Fibroblast of mammary gland (primary cell): ENCODE data around the gene ASB10.

Source experiments
- DNase-seq: peaks from one replicate; pipeline ENCODE4 v3.0.0-alpha.2; 2010; ENCODE audit warnings: low read depth
- H3K4me3 ChIP-seq: 2 replicates; pipeline ENCODE4 v1.5.1; 2011; ENCODE audit warnings: low read depth, mild to moderate bottlenecking, low read length, moderate library complexity; ENCODE audit not compliant: control insufficient read depth
- TF ChIP-seq, protein P1 (sequence below): conservative IDR thresholded peaks from 2 replicates; pipeline ENCODE4 v1.5.1; 2011; ENCODE audit warnings: low read depth, low read length, inconsistent platforms; ENCODE audit not compliant: control insufficient read depth, insufficient read depth

ASB10 gene

DNA sequence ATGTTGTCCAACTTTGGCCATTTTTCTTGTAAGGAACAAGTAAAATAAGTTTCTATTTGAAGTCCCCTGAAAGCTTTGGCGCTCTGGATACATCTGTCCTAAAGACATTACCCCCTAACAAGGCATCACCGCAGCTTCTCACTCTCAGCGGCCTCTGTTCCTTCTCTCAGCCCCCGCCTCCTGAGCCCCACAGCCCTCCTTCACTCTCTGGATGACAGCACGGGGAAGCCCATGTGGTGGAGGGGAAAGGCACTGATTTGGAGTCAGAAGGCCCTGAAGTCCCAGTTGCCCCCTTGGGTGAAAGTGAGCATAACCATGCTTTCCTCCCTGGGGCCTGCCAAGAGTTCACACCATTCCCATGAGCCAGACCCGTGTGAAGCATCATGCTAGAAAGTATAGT lies 18.7 kb upstream of the ASB10 start:
- TF ChIP-seq, protein P1, sequence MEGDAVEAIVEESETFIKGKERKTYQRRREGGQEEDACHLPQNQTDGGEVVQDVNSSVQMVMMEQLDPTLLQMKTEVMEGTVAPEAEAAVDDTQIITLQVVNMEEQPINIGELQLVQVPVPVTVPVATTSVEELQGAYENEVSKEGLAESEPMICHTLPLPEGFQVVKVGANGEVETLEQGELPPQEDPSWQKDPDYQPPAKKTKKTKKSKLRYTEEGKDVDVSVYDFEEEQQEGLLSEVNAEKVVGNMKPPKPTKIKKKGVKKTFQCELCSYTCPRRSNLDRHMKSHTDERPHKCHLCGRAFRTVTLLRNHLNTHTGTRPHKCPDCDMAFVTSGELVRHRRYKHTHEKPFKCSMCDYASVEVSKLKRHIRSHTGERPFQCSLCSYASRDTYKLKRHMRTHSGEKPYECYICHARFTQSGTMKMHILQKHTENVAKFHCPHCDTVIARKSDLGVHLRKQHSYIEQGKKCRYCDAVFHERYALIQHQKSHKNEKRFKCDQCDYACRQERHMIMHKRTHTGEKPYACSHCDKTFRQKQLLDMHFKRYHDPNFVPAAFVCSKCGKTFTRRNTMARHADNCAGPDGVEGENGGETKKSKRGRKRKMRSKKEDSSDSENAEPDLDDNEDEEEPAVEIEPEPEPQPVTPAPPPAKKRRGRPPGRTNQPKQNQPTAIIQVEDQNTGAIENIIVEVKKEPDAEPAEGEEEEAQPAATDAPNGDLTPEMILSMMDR, result no peak
- H3K4me3 ChIP-seq, result no peak overlapping the region
- DNase-seq, result no peak

DNA sequence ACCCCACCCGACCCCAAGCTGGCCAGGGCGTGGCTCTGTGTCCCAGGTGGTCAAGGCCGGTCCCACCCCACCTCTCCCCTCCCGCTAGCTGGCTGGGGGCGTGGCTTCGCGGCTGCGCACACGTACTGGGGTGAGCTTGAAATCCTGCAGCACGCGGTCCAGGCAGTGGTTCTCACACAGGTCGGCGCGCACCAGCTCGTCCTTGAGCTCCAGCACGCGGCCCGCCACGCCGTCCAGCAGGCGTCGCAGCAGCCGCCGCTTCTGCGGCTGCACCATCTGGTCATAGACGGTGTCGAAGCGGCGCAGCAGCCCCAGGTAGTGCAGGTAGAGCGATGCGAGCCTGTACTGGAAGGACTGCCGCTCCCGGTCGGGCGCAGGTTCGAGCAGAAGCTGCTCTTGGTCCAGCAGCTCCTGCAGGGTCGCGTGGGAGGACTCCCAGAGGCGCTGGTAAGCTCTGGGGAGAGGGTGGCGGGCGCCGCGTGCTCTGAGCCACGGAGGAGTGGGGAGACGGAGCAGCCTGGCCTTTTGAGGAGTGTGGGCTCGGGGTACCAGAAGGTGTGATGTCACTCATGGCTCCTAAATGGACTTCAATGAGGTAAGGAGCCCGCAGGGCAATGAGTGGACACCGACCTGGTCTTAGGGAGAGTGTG lies 17.5 kb upstream of the ASB10 start:
- TF ChIP-seq, protein P1, result no peak
- DNase-seq, result no peak

DNA sequence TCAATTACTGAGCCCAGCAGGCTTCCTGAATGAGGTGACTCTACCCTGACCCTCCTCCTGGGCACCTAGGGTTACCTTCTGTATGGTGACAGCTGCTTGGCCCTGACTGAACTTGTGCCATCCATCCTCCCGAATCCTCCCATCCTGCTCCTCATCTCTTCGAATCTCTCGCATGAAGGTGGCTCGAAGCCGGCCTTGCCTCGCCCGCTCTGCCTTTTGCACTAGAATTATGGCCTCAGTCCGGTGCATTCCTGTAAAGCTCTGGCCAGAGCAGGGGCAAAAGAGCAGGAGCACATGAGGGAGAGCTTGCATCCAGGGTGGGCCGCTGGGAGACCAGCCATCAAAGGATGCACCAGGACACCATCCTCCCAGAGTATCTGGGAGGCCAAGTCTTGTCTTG lies 15.8 kb upstream of the ASB10 start:
- no peak overlapping the region for H3K4me3 ChIP-seq
- TF ChIP-seq, protein P1, result no peak
- no peak for DNase-seq

More for the DNA sequence above, 17.5 kb upstream of the ASB10 start:
- H3K4me3 ChIP-seq, result no peak overlapping the region

DNA sequence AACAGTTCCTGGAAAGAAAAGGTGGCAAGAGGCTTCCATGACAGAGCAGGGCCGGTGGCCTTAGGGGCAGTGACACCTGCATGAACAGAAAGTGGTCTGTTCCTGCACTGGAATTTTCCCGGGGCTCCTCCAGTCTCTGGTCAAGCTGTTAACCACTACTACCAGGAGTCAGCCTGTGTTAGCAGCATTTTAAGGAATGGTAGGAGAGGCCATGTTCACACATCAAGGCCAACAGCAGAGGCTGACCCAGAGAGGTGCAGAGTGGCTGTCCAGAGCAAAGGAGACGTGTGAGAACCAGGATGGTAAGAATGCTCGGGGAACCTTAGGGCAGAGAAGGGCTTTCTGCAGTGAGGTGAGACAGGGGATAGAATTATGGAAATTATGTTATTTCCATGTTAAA lies 14.7 kb upstream of the ASB10 start:
- TF ChIP-seq, protein P1, result no peak
- H3K4me3 ChIP-seq, result no peak overlapping the region
- no peak for DNase-seq

DNA sequence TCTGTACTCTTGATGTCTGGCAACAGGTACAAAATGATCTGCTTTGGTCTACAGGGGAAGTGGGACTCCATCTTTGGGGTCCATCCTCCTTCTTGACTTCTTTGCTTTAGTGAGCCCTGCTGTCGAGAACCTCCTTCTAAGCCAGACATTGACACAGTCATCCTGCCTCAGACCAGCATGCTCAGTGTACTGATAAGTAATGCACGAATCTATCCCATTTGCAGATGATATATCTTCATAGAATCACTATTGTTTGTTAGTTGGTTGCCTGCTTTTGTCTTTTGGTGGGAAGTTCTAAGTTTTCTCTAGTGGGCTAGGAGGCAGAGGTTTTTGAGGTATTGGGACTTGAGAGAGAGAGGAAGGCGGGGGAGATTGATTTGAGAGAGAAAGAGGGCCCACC lies 14.3 kb upstream of the ASB10 start:
- TF ChIP-seq, protein P1, result no peak
- no peak for DNase-seq
- H3K4me3 ChIP-seq, result no peak overlapping the region

DNA sequence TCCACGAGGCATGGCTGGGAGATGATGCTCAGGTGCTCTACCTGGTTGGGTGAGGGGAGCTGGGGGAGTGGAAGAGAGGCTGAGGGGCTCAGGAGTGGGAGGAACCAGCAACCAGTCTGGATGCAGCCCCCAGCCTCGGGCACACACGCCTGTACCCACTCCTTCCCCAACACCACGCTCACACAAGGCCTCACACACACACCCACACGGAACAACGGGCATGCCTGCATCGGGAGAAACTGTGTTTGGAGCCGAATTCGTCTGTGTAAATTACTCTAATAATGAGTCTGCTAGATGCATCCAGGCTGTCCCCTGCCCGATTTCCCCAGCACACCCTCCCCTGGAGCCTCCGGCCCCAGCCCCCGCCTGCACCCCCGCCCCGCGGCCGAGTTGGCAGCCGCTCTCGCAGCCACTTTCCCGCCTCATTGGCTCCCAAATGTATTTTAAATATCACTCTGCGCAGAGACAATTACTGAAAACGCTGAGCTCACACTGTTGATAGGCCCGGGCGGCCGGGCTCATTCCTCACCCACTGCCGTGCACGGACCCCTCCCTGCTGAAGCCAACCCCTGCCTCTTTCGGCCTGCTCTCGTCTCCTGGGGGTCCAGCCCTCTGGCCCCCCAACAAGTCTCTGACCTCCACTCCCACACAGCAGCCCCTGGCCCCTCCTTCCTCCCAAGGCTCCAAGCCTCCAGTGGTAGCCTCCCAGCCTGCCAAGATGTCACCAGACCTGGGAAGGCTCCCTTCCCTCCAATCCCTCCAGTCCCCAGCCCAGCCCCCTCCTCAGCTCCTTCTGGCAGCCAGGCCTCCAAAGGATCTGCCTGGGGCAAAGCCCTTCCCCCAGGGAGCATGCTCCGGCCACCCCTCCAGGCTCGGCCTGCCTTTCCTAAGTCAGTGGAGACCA lies 12.1 kb upstream of the ASB10 start:
- DNase-seq, result no peak
- TF ChIP-seq, protein P1, result no peak
- no peak overlapping the region for H3K4me3 ChIP-seq
